ENCODE results near the gene SZT2. TPM values are rescaled to one million over a fixed set of nuclear protein-coding genes. Genes with fewer than 3 reads are reported as not detected.

Gene SZT2
- total and polyA plus RNA-seq, 2 donors (not counting 1 experiment from before 2014, with no cell fraction given): 7.1 to 26.9 TPM

GRCh38 chr1:43453442-43454269, 64.0 kb downstream of the SZT2 start, which contains the start of gene HYI:
HYI (minus strand) TSS chr1:43453931; CDS start chr1:43453793, 138 bp downstream.
- TF ChIP-seq EZH2 (IDR thresholded peaks at IDR 0.05; ENCODE audit: low read length, missing control alignments): no peak
- TF ChIP-seq CTCF (conservative IDR thresholded peaks at IDR 0.05 in 1 of 2, IDR thresholded peaks at IDR 0.05 in 1 of 2; ENCODE audit: low read depth in 1 of 2, low read length in 2 of 2): no peak
- DNase-seq (ENCODE audit: low read depth in 2 of 2): peak; percentile 88 to 89

DNA sequence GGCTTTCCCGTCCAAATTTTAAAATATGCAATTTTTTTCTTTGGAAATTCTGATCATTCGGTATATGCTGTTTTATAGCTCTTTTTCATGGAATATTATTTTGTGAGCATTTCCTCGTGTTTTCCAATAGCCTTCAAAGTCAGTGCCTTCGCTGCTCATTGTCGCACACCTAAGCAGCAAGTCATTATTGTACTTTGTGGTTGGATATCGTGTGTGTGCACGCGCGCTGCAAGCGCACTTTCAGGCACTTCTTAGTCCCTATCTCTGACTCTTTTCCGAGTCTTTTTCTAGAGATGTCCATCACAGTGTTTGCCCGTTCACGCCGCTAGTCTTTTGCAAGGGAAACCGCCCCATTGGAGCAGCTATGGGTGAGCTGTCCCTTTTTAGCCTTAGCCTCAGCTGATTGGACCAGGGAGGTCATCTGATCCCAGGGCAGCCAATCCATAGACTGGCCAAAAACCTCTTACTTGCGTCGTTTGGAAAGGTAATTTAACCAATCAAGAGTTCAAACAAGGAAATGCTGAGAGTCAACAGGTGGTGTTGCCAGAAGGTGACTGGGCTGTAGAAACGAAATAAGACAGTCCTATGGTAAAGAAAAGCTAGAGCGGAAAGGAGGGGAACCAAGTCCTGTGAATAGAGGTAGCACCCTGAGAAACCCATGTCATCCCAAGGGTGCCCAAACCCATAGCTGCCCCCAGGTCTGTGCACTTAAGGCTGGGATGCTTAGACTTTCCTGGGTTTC, 64.7 kb downstream of the SZT2 start:
- no peak overlapping the region for H3K9ac ChIP-seq (ENCODE audit: insufficient read depth, low read length)
- no peaks in the 10 kb centered on the region for H3K27me3 ChIP-seq (ENCODE audit: control insufficient read depth, insufficient read depth, low read length)
- peak overlapping the region; percentile 63 for H3K27ac ChIP-seq (ENCODE audit: insufficient read depth, low read length)
- peak in 1 of 2 donors; percentile 7 for TF ChIP-seq CTCF (conservative IDR thresholded peaks at IDR 0.05 in 1 of 2, IDR thresholded peaks at IDR 0.05 in 1 of 2; ENCODE audit: low read depth in 1 of 2, low read length in 2 of 2)
- TF ChIP-seq EZH2 (IDR thresholded peaks at IDR 0.05; ENCODE audit: low read length, missing control alignments): no peak
- H3K36me3 ChIP-seq (ENCODE audit: control insufficient read depth, insufficient read depth, low read length): peaks cover 20% of the 10 kb centered on the region
- no peaks in the 10 kb centered on the region for H3K9me3 ChIP-seq (ENCODE audit: control insufficient read depth, insufficient read depth, low read depth, low read length)
- H3K79me2 ChIP-seq (ENCODE audit: control insufficient read depth, insufficient read depth, low read length): peaks cover 5% of the 10 kb centered on the region
- peak; percentile 87 to 88 for DNase-seq (ENCODE audit: low read depth in 2 of 2)
- peak overlapping the region; percentile 30 to 82 (median 50) for H3K4me3 ChIP-seq (replicated peaks in 1 of 4; ENCODE audit: control extremely low read depth in 1 of 4, insufficient read depth in 1 of 4, low read depth in 3 of 4, low read length in 4 of 4)
- peaks cover 5% of the 10 kb centered on the region for H3K4me1 ChIP-seq (ENCODE audit: control insufficient read depth, extremely low read depth, insufficient read depth, low read length)
- H2AFZ ChIP-seq (ENCODE audit: low read length): no peak overlapping the region
- peak overlapping the region; percentile 73 for H3K4me2 ChIP-seq (ENCODE audit: extremely low read depth, insufficient read depth, low read length)
- no peaks in the 10 kb centered on the region for H4K20me1 ChIP-seq (ENCODE audit: control insufficient read depth, extremely low read depth, insufficient read depth, low read length)

More at GRCh38 chr1:43453442-43454269, 64.0 kb downstream of the SZT2 start, which contains the start of gene HYI:
- Histone ChIP-seq H3K9me3 (ENCODE audit: control insufficient read depth, insufficient read depth, low read depth, low read length) (no peaks in the 10 kb centered on the region), H3K27me3 (ENCODE audit: control insufficient read depth, insufficient read depth, low read length) (no peaks in the 10 kb centered on the region), H4K20me1 (ENCODE audit: control insufficient read depth, extremely low read depth, insufficient read depth, low read length) (no peaks in the 10 kb centered on the region), H3K4me1 (ENCODE audit: control insufficient read depth, extremely low read depth, insufficient read depth, low read length) (peaks cover 5% of the 10 kb centered on the region), H3K4me3 (replicated peaks in 1 of 4; ENCODE audit: control extremely low read depth in 1 of 4, insufficient read depth in 1 of 4, low read depth in 3 of 4, low read length in 4 of 4) (peak within 1 kb of the TSS; percentile 30 to 82 (median 50)), H3K4me2 (ENCODE audit: extremely low read depth, insufficient read depth, low read length) (peak within 1 kb of the TSS; percentile 77), H2AFZ (ENCODE audit: low read length) (no peak within 1 kb of the TSS), H3K9ac (ENCODE audit: insufficient read depth, low read length) (peak within 1 kb of the TSS; percentile 71), H3K36me3 (ENCODE audit: control insufficient read depth, insufficient read depth, low read length) (peaks cover 25% of the 10 kb centered on the region), H3K27ac (ENCODE audit: insufficient read depth, low read length) (peak within 1 kb of the TSS; percentile 63), H3K79me2 (ENCODE audit: control insufficient read depth, insufficient read depth, low read length) (peaks cover 5% of the 10 kb centered on the region)
